Keratinocyte (primary cell): Measurements from ENCODE around the gene RANBP3.

Experiments
- CTCF ChIP-seq, 3 experiments: IDR thresholded peaks in 1 of 3; conservative IDR thresholded peaks in 1 of 3; optimal IDR thresholded peaks in 1 of 3; 2 replicates in 2 of 3; 3 replicates in 1 of 3; pipeline versions ENCODE3 to v1.5.1; 2011; ENCODE audit warnings: low read length in 3 of 3, mild to moderate bottlenecking in 3 of 3, moderate library complexity in 2 of 3, control low read depth in 1 of 3, inconsistent platforms in 1 of 3; ENCODE audit not compliant: insufficient read depth in 2 of 3; ENCODE audit errors: extremely low read depth in 1 of 3
- EZH2 ChIP-seq: IDR thresholded peaks from one replicate; pipeline ENCODE4 v1.6.1; 2012; ENCODE audit warnings: inconsistent platforms, mild to moderate bottlenecking, low read length, moderate library complexity

- no peak for TF ChIP-seq CTCF (optimal IDR thresholded peaks at IDR 0.05 in 1 of 3, IDR thresholded peaks at IDR 0.05 in 1 of 3, conservative IDR thresholded peaks at IDR 0.05 in 1 of 3; ENCODE audit: extremely low read depth in 1 of 3, insufficient read depth in 2 of 3, low read length in 3 of 3)
- TF ChIP-seq EZH2, result no peak
Measured at GRCh38 chr19:5990289-5990797, 12.4 kb upstream of the RANBP3 start.
